CD4-positive, alpha-beta T cell treated with Interleukin-6 for 4 hours (primary cell): ENCODE results near the gene CCDC92.

Experiments
- DNase-seq: peaks from one replicate; pipeline ENCODE4 v3.0.0-alpha.2; 2020; ENCODE audit warnings: mixed read lengths

Gene CCDC92

GRCh38 chr12:123972457-123973401, at the start of gene CCDC92, which contains the start of gene ZNF664:
Gene CCDC92, minus strand, starts transcription at chr12:123972831. Its CDS starts 28,526 bp downstream, at chr12:123944305.
Gene ZNF664, plus strand, starts transcription at chr12:123973215. Its CDS starts 38,930 bp downstream, at chr12:124012145.
- peak; percentile 97 for DNase-seq

GRCh38 chr12:124022161-124022560, 49.5 kb upstream of the CCDC92 start:
- DNase-seq = no peak

- DNase-seq = no peak
Measured at GRCh38 chr12:124021007-124021406, 48.4 kb upstream of the CCDC92 start.

GRCh38 chr12:124020514-124020949, 47.9 kb upstream of the CCDC92 start:
- no peak for DNase-seq

GRCh38 chr12:124019115-124019514, 46.5 kb upstream of the CCDC92 start:
- DNase-seq = no peak

- DNase-seq = no peak
Measured at GRCh38 chr12:124018539-124018938, 45.9 kb upstream of the CCDC92 start.

- no peak for DNase-seq
Measured at GRCh38 chr12:124017064-124017463, 44.4 kb upstream of the CCDC92 start.

- no peak for DNase-seq
Measured at GRCh38 chr12:124015494-124016461, 43.1 kb upstream of the CCDC92 start.

GRCh38 chr12:124013073-124013472, 40.4 kb upstream of the CCDC92 start:
- no peak for DNase-seq

- DNase-seq = no peak
Measured at GRCh38 chr12:124011435-124012115, 38.9 kb upstream of the CCDC92 start.

GRCh38 chr12:124010687-124011086, 38.1 kb upstream of the CCDC92 start:
- DNase-seq = no peak

GRCh38 chr12:124009781-124010180, 37.1 kb upstream of the CCDC92 start:
- DNase-seq = no peak

- DNase-seq = no peak
Measured at GRCh38 chr12:124008595-124008994, 36.0 kb upstream of the CCDC92 start.

- no peak for DNase-seq
Measured at GRCh38 chr12:124007826-124008570, 35.4 kb upstream of the CCDC92 start.

- no peak for DNase-seq
Measured at GRCh38 chr12:124006846-124007713, 34.4 kb upstream of the CCDC92 start.

- DNase-seq = peak; percentile 44
Measured at GRCh38 chr12:124006085-124006845, 33.6 kb upstream of the CCDC92 start.

GRCh38 chr12:124004233-124004875, 31.7 kb upstream of the CCDC92 start:
- DNase-seq = no peak

GRCh38 chr12:124002654-124003053, 30.0 kb upstream of the CCDC92 start:
- no peak for DNase-seq

- no peak for DNase-seq
Measured at GRCh38 chr12:124002021-124002644, 29.5 kb upstream of the CCDC92 start.
